ENCODE measurements around the gene SLC12A1.

- TF ChIP-seq CTCF (IDR thresholded peaks at IDR 0.05) (no peak), POLR2A (IDR thresholded peaks at IDR 0.05) (no peak), POLR2AphosphoS5 (IDR thresholded peaks at IDR 0.05) (no peak)
Observed at GRCh38 chr15:48230498-48230897, 24.4 kb downstream of the SLC12A1 start.
